HG02884 (cell line): ENCODE data around the gene EHD4.

Experiments used
- ATAC-seq: cut with Tn5 transposase; IDR thresholded peaks from one replicate; pipeline ENCODE4 v1.9.1; 2021; ENCODE audit warnings: mild to moderate bottlenecking, moderate library complexity; ENCODE audit not compliant: unreplicated experiment

The EHD4 gene

DNA sequence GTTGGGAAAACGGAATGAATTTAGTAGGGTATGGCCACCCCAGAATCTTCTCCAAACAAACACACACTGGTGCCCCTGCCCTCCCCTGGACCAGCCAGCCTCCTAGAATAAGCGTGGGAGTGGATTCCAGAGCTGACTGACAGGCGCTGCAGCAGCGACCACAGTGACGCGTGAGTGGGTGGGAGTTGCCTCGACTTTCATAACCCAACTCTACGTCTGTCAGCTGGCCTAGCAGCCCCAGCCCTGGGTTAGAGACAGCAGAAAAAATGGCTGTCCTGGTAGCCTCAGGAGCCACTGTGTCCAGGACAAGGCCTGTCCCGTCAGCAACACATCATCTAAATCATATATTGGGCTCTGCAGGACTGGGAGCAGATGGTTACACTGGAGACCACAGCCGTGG lies 123.7 kb downstream of the EHD4 start:
- no peak for ATAC-seq

DNA sequence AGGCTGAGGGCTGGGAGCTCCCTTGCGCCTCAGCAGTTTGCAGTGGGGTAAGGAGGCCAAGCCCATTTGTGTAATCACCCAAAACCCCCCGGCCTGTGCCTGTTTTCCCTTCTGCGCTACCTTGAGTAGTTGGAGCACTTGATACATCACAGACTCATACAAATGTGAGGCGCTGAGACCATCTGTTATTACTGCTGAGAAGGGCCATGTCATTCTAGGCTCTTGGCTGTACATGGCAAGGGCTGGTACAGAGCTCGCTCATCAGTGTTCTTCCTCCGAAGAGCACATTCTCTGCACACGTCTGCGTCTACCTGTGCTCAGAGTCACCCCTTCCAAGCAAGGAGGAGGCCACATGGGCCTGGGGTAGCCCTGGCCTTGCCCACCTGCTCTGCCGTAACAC lies 124.4 kb downstream of the EHD4 start:
- no peak for ATAC-seq

DNA sequence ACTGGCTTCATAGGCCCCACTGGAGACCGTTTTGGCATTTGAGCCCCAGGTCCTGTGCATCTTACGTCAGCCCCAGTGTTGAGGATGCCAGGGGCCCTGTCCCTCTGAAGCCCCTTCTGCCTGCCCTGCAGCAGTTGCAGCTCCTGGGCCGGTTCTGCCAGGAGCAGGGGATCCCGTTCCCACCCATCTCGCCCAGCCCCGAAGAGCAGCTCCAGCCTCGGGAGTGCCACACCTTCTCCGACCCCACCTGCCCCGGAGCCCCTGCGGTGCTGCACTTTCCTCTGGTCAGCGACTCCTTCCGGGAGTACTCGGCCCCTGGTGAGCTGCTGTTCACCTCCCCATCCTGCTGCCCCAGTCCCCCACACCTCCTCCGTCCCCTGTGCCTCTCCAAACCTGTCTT lies 125.2 kb downstream of the EHD4 start:
- ATAC-seq, result no peak
